ENCODE results near the gene PEX11B.

Gene PEX11B

GRCh38 chr1:145952903-145953302 lies 34.4 kb upstream of the PEX11B start:
- DNase-seq, result no peak
- ChIA-PET CTCF (no interaction called here), POLR2A (no interaction called here)
- no peaks in the 10 kb centered on the region for H3K27me3 ChIP-seq (replicated peaks in 2 of 5; ENCODE audit: control insufficient read depth in 4 of 5, insufficient read depth in 5 of 5, low read length in 4 of 5)
- no peaks in the 10 kb centered on the region for H3K9me3 ChIP-seq (ENCODE audit: control extremely low read depth in 1 of 5, control insufficient read depth in 4 of 5, insufficient read depth in 2 of 5, low read depth in 1 of 5, low read length in 4 of 5)
- 100% methylated on average over 2 of the region's 3 CpGs for WGBS (ENCODE audit: insufficient coverage)
- H3K4me1 ChIP-seq (ENCODE audit: control extremely low read depth in 1 of 4, control insufficient read depth in 4 of 4, insufficient read depth in 4 of 4, low read length in 3 of 4), result peaks cover 14 to 38% (median 22%) of the 10 kb centered on the region in 4 experiments
- no peak overlapping the region for H3K27ac ChIP-seq (ENCODE audit: insufficient read depth in 1 of 2, low read depth in 1 of 2, low read length in 2 of 2, poor library complexity in 1 of 2, severe bottlenecking in 2 of 2)
- H3K4me3 ChIP-seq (ENCODE audit: control insufficient read depth in 1 of 7, extremely low read depth in 1 of 7, insufficient read depth in 4 of 7, low read depth in 2 of 7, low read length in 6 of 7), result no peak overlapping the region
- peaks cover 0 to 10% (median 5%) of the 10 kb centered on the region in 4 experiments for H3K36me3 ChIP-seq (ENCODE audit: control insufficient read depth in 4 of 4, insufficient read depth in 4 of 4, low read length in 3 of 4)

- H3K27me3 ChIP-seq (replicated peaks in 2 of 5; ENCODE audit: control insufficient read depth in 4 of 5, insufficient read depth in 5 of 5, low read length in 4 of 5), result no peaks in the 10 kb centered on the region
- ChIA-PET POLR2A (interaction anchor here (0.6 kb wide), 1 partner anchor 12 kb away, joined by 5 read pairs; no protein-coding TSS in a partner anchor), CTCF (interaction anchor here (0.6 to 1.8 kb wide), 5 partner anchors 8 to 15 kb away, joined by 3 to 4 read pairs (median 3); no protein-coding TSS in a partner anchor)
- no peak overlapping the region for H3K27ac ChIP-seq (ENCODE audit: insufficient read depth in 1 of 2, low read depth in 1 of 2, low read length in 2 of 2, poor library complexity in 1 of 2, severe bottlenecking in 2 of 2)
- peaks cover 6 to 29% (median 16%) of the 10 kb centered on the region in 4 experiments for H3K4me1 ChIP-seq (ENCODE audit: control extremely low read depth in 1 of 4, control insufficient read depth in 4 of 4, insufficient read depth in 4 of 4, low read length in 3 of 4)
- WGBS (ENCODE audit: insufficient coverage), result 100% methylated on average over 1 of the region's 1 CpG
- peaks cover 6 to 17% (median 11%) of the 10 kb centered on the region in 4 experiments for H3K36me3 ChIP-seq (ENCODE audit: control insufficient read depth in 4 of 4, insufficient read depth in 4 of 4, low read length in 3 of 4)
- no peak overlapping the region for H3K4me3 ChIP-seq (ENCODE audit: control insufficient read depth in 1 of 7, extremely low read depth in 1 of 7, insufficient read depth in 4 of 7, low read depth in 2 of 7, low read length in 6 of 7)
- H3K9me3 ChIP-seq (ENCODE audit: control extremely low read depth in 1 of 5, control insufficient read depth in 4 of 5, insufficient read depth in 2 of 5, low read depth in 1 of 5, low read length in 4 of 5), result no peaks in the 10 kb centered on the region
- no peak for DNase-seq
These were observed 33.0 kb upstream of the PEX11B start for GRCh38 chr1:145951526-145951925.

- ChIA-PET CTCF (interaction anchor here (0.7 to 1.3 kb wide), 2 partner anchors 18 to 26 kb away, joined by 3 to 5 read pairs; no protein-coding TSS in a partner anchor), POLR2A (no interaction called here)
- WGBS (ENCODE audit: insufficient coverage), result 100% methylated on average over 4 of the region's 4 CpGs
- H3K9me3 ChIP-seq (ENCODE audit: control extremely low read depth in 1 of 5, control insufficient read depth in 4 of 5, insufficient read depth in 2 of 5, low read depth in 1 of 5, low read length in 4 of 5), result no peaks in the 10 kb centered on the region
- H3K27ac ChIP-seq (ENCODE audit: insufficient read depth in 1 of 2, low read depth in 1 of 2, low read length in 2 of 2, poor library complexity in 1 of 2, severe bottlenecking in 2 of 2), result no peak overlapping the region
- H3K27me3 ChIP-seq (replicated peaks in 2 of 5; ENCODE audit: control insufficient read depth in 4 of 5, insufficient read depth in 5 of 5, low read length in 4 of 5), result no peaks in the 10 kb centered on the region
- H3K4me3 ChIP-seq (ENCODE audit: control insufficient read depth in 1 of 7, extremely low read depth in 1 of 7, insufficient read depth in 4 of 7, low read depth in 2 of 7, low read length in 6 of 7), result no peak overlapping the region
- H3K36me3 ChIP-seq (ENCODE audit: control insufficient read depth in 4 of 4, insufficient read depth in 4 of 4, low read length in 3 of 4), result peaks cover 8 to 18% (median 13%) of the 10 kb centered on the region in 4 experiments
- peaks cover 0 to 11% (median 3%) of the 10 kb centered on the region in 4 experiments for H3K4me1 ChIP-seq (ENCODE audit: control extremely low read depth in 1 of 4, control insufficient read depth in 4 of 4, insufficient read depth in 4 of 4, low read length in 3 of 4)
- no peak for DNase-seq
These were observed 30.7 kb upstream of the PEX11B start for GRCh38 chr1:145949219-145949618.

- ChIA-PET POLR2A (interaction anchor here (1.2 kb wide), 1 partner anchor 20 kb away, joined by 3 read pairs; the partner anchor contains the start of gene RBM8A), CTCF (interaction anchor here (1.2 kb wide), 1 partner anchor 9 kb away, joined by 3 read pairs; no protein-coding TSS in a partner anchor)
- Histone ChIP-seq H3K27ac (ENCODE audit: insufficient read depth in 1 of 2, low read depth in 1 of 2, low read length in 2 of 2, poor library complexity in 1 of 2, severe bottlenecking in 2 of 2) (no peak overlapping the region), H3K4me3 (ENCODE audit: control insufficient read depth in 1 of 7, extremely low read depth in 1 of 7, insufficient read depth in 4 of 7, low read depth in 2 of 7, low read length in 6 of 7) (no peak overlapping the region), H3K4me1 (ENCODE audit: control extremely low read depth in 1 of 4, control insufficient read depth in 4 of 4, insufficient read depth in 4 of 4, low read length in 3 of 4) (peaks cover 0 to 11% (median 3%) of the 10 kb centered on the region in 4 experiments), H3K27me3 (replicated peaks in 2 of 5; ENCODE audit: control insufficient read depth in 4 of 5, insufficient read depth in 5 of 5, low read length in 4 of 5) (no peaks in the 10 kb centered on the region), H3K36me3 (ENCODE audit: control insufficient read depth in 4 of 4, insufficient read depth in 4 of 4, low read length in 3 of 4) (peaks cover 11 to 21% (median 16%) of the 10 kb centered on the region in 4 experiments), H3K9me3 (ENCODE audit: control extremely low read depth in 1 of 5, control insufficient read depth in 4 of 5, insufficient read depth in 2 of 5, low read depth in 1 of 5, low read length in 4 of 5) (no peaks in the 10 kb centered on the region)
- no peak for DNase-seq
- WGBS (ENCODE audit: insufficient coverage), result 100% methylated on average over 1 of the region's 4 CpGs
These were observed 29.0 kb upstream of the PEX11B start for GRCh38 chr1:145947551-145947950.

- no peaks in the 10 kb centered on the region for H3K27me3 ChIP-seq (replicated peaks in 2 of 5; ENCODE audit: control insufficient read depth in 4 of 5, insufficient read depth in 5 of 5, low read length in 4 of 5)
- no peak for DNase-seq
- no peak overlapping the region for H3K4me3 ChIP-seq (ENCODE audit: control insufficient read depth in 1 of 7, extremely low read depth in 1 of 7, insufficient read depth in 4 of 7, low read depth in 2 of 7, low read length in 6 of 7)
- ChIA-PET CTCF (no interaction called here), POLR2A (no interaction called here)
- peaks cover 15 to 23% (median 18%) of the 10 kb centered on the region in 4 experiments for H3K36me3 ChIP-seq (ENCODE audit: control insufficient read depth in 4 of 4, insufficient read depth in 4 of 4, low read length in 3 of 4)
- 100% methylated on average over 2 of the region's 4 CpGs for WGBS (ENCODE audit: insufficient coverage)
- H3K4me1 ChIP-seq (ENCODE audit: control extremely low read depth in 1 of 4, control insufficient read depth in 4 of 4, insufficient read depth in 4 of 4, low read length in 3 of 4), result peaks cover 0 to 11% (median 3%) of the 10 kb centered on the region in 4 experiments
- H3K9me3 ChIP-seq (ENCODE audit: control extremely low read depth in 1 of 5, control insufficient read depth in 4 of 5, insufficient read depth in 2 of 5, low read depth in 1 of 5, low read length in 4 of 5), result no peaks in the 10 kb centered on the region
- no peak overlapping the region for H3K27ac ChIP-seq (ENCODE audit: insufficient read depth in 1 of 2, low read depth in 1 of 2, low read length in 2 of 2, poor library complexity in 1 of 2, severe bottlenecking in 2 of 2)
These were observed 28.0 kb upstream of the PEX11B start for GRCh38 chr1:145946477-145946986.

- 100% methylated on average over 1 of the region's 3 CpGs for WGBS (ENCODE audit: insufficient coverage)
- Histone ChIP-seq H3K9me3 (ENCODE audit: control extremely low read depth in 1 of 5, control insufficient read depth in 4 of 5, insufficient read depth in 2 of 5, low read depth in 1 of 5, low read length in 4 of 5) (no peaks in the 10 kb centered on the region), H3K4me1 (ENCODE audit: control extremely low read depth in 1 of 4, control insufficient read depth in 4 of 4, insufficient read depth in 4 of 4, low read length in 3 of 4) (no peaks in the 10 kb centered on the region), H3K36me3 (ENCODE audit: control insufficient read depth in 4 of 4, insufficient read depth in 4 of 4, low read length in 3 of 4) (peaks cover 15 to 26% (median 18%) of the 10 kb centered on the region in 4 experiments), H3K27ac (ENCODE audit: insufficient read depth in 1 of 2, low read depth in 1 of 2, low read length in 2 of 2, poor library complexity in 1 of 2, severe bottlenecking in 2 of 2) (no peak overlapping the region), H3K27me3 (replicated peaks in 2 of 5; ENCODE audit: control insufficient read depth in 4 of 5, insufficient read depth in 5 of 5, low read length in 4 of 5) (no peaks in the 10 kb centered on the region), H3K4me3 (ENCODE audit: control insufficient read depth in 1 of 7, extremely low read depth in 1 of 7, insufficient read depth in 4 of 7, low read depth in 2 of 7, low read length in 6 of 7) (no peak overlapping the region)
- ChIA-PET CTCF (interaction anchor here (0.8 to 1.3 kb wide), 4 partner anchors 10 to 21 kb away, joined by 3 to 4 read pairs (median 3); partner anchors contain the start of gene RBM8A), POLR2A (interaction anchor here (0.6 kb wide), 1 partner anchor 52 kb away, joined by 5 read pairs; no protein-coding TSS in a partner anchor)
- DNase-seq, result no peak
These were observed 26.0 kb upstream of the PEX11B start for GRCh38 chr1:145944532-145944931.

GRCh38 chr1:145942871-145943270 lies 24.4 kb upstream of the PEX11B start:
- peaks cover 15 to 28% (median 19%) of the 10 kb centered on the region in 4 experiments for H3K36me3 ChIP-seq (ENCODE audit: control insufficient read depth in 4 of 4, insufficient read depth in 4 of 4, low read length in 3 of 4)
- ChIA-PET POLR2A (interaction anchor here (2.3 kb wide), 1 partner anchor 15 kb away, joined by 7 read pairs; the partner anchor contains the start of gene LIX1L), CTCF (interaction anchor here (1.0 to 1.8 kb wide), 5 partner anchors 8 to 15 kb away, joined by 3 to 4 read pairs (median 3); partner anchors contain the start of gene LIX1L)
- no peaks in the 10 kb centered on the region for H3K27me3 ChIP-seq (replicated peaks in 2 of 5; ENCODE audit: control insufficient read depth in 4 of 5, insufficient read depth in 5 of 5, low read length in 4 of 5)
- H3K9me3 ChIP-seq (ENCODE audit: control extremely low read depth in 1 of 5, control insufficient read depth in 4 of 5, insufficient read depth in 2 of 5, low read depth in 1 of 5, low read length in 4 of 5), result no peaks in the 10 kb centered on the region
- no peak overlapping the region for H3K4me3 ChIP-seq (ENCODE audit: control insufficient read depth in 1 of 7, extremely low read depth in 1 of 7, insufficient read depth in 4 of 7, low read depth in 2 of 7, low read length in 6 of 7)
- DNase-seq, result no peak
- H3K4me1 ChIP-seq (ENCODE audit: control extremely low read depth in 1 of 4, control insufficient read depth in 4 of 4, insufficient read depth in 4 of 4, low read length in 3 of 4), result no peaks in the 10 kb centered on the region
- no peak overlapping the region for H3K27ac ChIP-seq (ENCODE audit: insufficient read depth in 1 of 2, low read depth in 1 of 2, low read length in 2 of 2, poor library complexity in 1 of 2, severe bottlenecking in 2 of 2)
- WGBS (ENCODE audit: insufficient coverage), result 95% methylated on average over 6 of the region's 6 CpGs

Data from common myeloid progenitor, CD34-positive (primary cell).